Tibial artery (tissue), 4 donors: Measurements from ENCODE around the gene MSH2.

Experiments used
- DNase-seq, 2 donors: peaks; one replicate each; pipeline ENCODE4 v3.0.0-alpha.2; 2019
- H3K27ac ChIP-seq, 2 donors: fragments of 200-600 bp; sonication (generic) in 1 of 2; 1 replicate in 1 of 2; 2 replicates in 1 of 2; pipeline ENCODE4 v1.5.1; 2018 to 2019; ENCODE audit warnings: mild to moderate bottlenecking in 1 of 2
- H3K27me3 ChIP-seq, 2 donors: fragments of 200-600 bp; sonication (generic) in 1 of 2; one replicate each; pipeline versions ENCODE4 v1.5.1 to v1.6.0; 2016 to 2019
- H3K36me3 ChIP-seq, 3 donors: fragments of 200-600 bp; sonication (generic) in 2 of 3; one replicate each; pipeline ENCODE4 v1.5.1; 2016 to 2019; ENCODE audit warnings: mild to moderate bottlenecking in 2 of 3
- H3K4me1 ChIP-seq, 4 donors: fragments of 200-600 bp; sonication (generic) in 2 of 4; 1 replicate in 3 of 4; 2 replicates in 1 of 4; pipeline ENCODE4 v1.5.1; 2016 to 2019
- H3K4me3 ChIP-seq, 2 donors: fragments of 200-600 bp; sonication (generic) in 1 of 2; 1 replicate in 1 of 2; 2 replicates in 1 of 2; pipeline ENCODE4 v1.5.1; 2018 to 2019; ENCODE audit warnings: mild to moderate bottlenecking in 2 of 2
- H3K9me3 ChIP-seq, 3 donors: fragments of 200-600 bp; sonication (generic) in 1 of 3; one replicate each; pipeline ENCODE4 v1.5.1; 2016 to 2019
- intact Hi-C: fragments of 100-400 bp; cut with DNase I; formaldehyde crosslinking; loops from one replicate; pipeline ENCODE4 v1.15.0; 2023; ENCODE audit warnings: low total_unique reads
- TF ChIP-seq, protein P1 (sequence below), 2 experiments: fragments of 200-600 bp in 1 of 2; fragments of 450-650 bp in 1 of 2; IDR thresholded peaks; one replicate each; pipeline ENCODE4 v1.5.1; 2017 to 2019; ENCODE audit warnings: antibody characterized with exemption in 2 of 2, mild to moderate bottlenecking in 1 of 2, moderate library complexity in 1 of 2

Gene MSH2

DNA sequence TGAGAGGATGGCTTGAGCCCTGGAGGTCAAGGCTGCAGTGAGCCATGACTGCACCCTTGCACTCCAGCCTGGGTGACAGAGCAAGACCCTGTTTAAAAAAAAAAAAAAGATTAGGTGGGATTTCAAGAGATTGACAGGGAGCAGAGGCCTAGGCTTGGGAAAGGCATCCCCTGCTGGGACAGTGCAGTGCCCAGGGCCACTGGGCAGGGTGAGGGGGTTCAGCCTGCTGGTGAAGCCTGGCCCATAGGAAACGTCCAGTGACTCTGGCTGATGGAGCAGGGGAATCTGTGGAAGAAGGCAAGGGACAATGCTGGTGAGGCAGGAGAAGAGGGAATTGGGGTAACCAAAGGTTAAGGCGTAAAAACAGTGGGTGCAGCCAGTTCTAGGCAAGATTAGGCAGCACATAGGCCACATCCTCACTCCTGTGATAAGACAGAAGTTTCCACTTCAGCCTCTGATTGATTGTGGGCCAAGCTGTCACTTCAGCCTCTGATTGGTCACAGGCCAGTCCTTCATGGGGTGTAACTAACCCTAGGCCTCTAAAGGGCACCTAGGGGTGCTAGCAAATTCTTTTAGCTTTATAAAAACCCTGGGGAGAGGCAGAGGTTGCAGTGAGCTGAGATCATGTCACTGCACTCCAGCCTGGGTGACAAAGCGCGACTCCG lies 128.6 kb downstream of the MSH2 start:
- Histone ChIP-seq H3K36me3 (no peaks in the 10 kb centered on the region), H3K27me3 (no peaks in the 10 kb centered on the region), H3K27ac (no peak overlapping the region), H3K9me3 (no peaks in the 10 kb centered on the region), H3K4me1 (no peaks in the 10 kb centered on the region), H3K4me3 (no peak overlapping the region)
- TF ChIP-seq, protein P1, sequence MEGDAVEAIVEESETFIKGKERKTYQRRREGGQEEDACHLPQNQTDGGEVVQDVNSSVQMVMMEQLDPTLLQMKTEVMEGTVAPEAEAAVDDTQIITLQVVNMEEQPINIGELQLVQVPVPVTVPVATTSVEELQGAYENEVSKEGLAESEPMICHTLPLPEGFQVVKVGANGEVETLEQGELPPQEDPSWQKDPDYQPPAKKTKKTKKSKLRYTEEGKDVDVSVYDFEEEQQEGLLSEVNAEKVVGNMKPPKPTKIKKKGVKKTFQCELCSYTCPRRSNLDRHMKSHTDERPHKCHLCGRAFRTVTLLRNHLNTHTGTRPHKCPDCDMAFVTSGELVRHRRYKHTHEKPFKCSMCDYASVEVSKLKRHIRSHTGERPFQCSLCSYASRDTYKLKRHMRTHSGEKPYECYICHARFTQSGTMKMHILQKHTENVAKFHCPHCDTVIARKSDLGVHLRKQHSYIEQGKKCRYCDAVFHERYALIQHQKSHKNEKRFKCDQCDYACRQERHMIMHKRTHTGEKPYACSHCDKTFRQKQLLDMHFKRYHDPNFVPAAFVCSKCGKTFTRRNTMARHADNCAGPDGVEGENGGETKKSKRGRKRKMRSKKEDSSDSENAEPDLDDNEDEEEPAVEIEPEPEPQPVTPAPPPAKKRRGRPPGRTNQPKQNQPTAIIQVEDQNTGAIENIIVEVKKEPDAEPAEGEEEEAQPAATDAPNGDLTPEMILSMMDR (IDR thresholded peaks at IDR 0.05) = no peak
- intact Hi-C loops = no loop called here
- no peak for DNase-seq
